Loucy (cell line): Measurements from ENCODE around the gene NFATC3.

Experiments used
- EZH2phosphoT487 ChIP-seq: fragments of 200-600 bp; IDR thresholded peaks from 2 replicates; pipeline ENCODE4 v1.6.1; 2018; ENCODE audit warnings: antibody characterized with exemption, mild to moderate bottlenecking, moderate library complexity, borderline replicate concordance
- TF ChIP-seq, protein P1 (sequence below): fragments of 200-600 bp; sonication (generic); conservative IDR thresholded peaks from 2 replicates; pipeline ENCODE4 v1.5.1; 2014; ENCODE audit warnings: mild to moderate bottlenecking, antibody characterized with exemption, low read length

DNA sequence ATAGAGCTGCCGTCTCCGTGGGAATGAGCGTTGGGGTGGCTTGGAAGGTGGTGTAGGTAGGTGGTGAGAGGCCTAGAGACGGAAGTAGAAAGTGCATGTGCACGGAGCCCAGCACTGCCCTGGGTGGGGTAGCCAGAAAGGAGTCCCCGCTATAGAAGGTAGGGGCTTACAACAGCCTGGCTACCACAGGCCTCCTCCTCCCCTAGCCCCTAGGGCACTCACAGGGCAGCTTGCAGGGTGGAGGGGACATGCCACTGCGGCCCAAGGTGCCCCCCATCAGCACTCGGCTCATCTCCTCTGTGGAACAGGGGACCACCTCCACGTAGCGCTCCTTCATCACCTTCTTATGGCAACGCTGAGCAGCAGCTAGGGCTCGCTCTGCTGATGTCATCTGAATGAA, 145.8 kb downstream of the NFATC3 start:
- TF ChIP-seq, protein P1, sequence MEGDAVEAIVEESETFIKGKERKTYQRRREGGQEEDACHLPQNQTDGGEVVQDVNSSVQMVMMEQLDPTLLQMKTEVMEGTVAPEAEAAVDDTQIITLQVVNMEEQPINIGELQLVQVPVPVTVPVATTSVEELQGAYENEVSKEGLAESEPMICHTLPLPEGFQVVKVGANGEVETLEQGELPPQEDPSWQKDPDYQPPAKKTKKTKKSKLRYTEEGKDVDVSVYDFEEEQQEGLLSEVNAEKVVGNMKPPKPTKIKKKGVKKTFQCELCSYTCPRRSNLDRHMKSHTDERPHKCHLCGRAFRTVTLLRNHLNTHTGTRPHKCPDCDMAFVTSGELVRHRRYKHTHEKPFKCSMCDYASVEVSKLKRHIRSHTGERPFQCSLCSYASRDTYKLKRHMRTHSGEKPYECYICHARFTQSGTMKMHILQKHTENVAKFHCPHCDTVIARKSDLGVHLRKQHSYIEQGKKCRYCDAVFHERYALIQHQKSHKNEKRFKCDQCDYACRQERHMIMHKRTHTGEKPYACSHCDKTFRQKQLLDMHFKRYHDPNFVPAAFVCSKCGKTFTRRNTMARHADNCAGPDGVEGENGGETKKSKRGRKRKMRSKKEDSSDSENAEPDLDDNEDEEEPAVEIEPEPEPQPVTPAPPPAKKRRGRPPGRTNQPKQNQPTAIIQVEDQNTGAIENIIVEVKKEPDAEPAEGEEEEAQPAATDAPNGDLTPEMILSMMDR: no peak
- no peak for TF ChIP-seq EZH2phosphoT487
